Measurements from ENCODE around the gene PLCH1.

DNA sequence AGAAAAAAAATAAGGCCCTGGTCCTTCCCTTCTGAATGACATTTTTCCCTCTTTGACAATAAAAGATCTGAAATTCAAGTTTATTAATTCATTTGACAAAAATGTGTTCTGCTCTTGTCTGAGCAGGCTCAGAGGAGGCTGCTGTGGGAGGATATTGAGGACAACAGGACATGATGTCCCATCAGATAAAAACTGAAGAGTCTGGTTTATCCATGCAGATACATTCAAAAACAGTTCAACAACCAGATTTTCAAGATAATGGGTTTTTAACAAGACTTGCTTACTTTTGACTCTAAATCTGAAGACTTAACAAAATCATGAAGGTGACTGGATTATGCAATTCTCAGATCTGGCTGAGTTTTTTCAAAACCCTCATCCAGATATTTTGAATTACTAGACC is 414.5 kb downstream of the PLCH1 start:
- TF ChIP-seq, protein P1, sequence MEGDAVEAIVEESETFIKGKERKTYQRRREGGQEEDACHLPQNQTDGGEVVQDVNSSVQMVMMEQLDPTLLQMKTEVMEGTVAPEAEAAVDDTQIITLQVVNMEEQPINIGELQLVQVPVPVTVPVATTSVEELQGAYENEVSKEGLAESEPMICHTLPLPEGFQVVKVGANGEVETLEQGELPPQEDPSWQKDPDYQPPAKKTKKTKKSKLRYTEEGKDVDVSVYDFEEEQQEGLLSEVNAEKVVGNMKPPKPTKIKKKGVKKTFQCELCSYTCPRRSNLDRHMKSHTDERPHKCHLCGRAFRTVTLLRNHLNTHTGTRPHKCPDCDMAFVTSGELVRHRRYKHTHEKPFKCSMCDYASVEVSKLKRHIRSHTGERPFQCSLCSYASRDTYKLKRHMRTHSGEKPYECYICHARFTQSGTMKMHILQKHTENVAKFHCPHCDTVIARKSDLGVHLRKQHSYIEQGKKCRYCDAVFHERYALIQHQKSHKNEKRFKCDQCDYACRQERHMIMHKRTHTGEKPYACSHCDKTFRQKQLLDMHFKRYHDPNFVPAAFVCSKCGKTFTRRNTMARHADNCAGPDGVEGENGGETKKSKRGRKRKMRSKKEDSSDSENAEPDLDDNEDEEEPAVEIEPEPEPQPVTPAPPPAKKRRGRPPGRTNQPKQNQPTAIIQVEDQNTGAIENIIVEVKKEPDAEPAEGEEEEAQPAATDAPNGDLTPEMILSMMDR (IDR thresholded peaks at IDR 0.05), result no peak
- TF ChIP-seq POLR2AphosphoS5 (IDR thresholded peaks at IDR 0.05), result no peak
